Neuron (in vitro differentiated cells): ENCODE measurements around the gene ACADS.
"Not testable (repeated sequence)": the region's sequence is repeated elsewhere in the genome, so short reads cannot be mapped to it uniquely, and the experiment has no call there.

Experiments
- H2AFZ ChIP-seq: one replicate; pipeline ENCODE4 v1.6.1; 2013; ENCODE audit warnings: low read depth, mild to moderate bottlenecking, inconsistent platforms, low read length, moderate library complexity
- H3K27me3 ChIP-seq: one replicate; pipeline ENCODE4 v1.6.1; 2013; ENCODE audit warnings: low read length; ENCODE audit not compliant: insufficient read depth
- H3K36me3 ChIP-seq: one replicate; pipeline ENCODE4 v1.6.1; 2013; ENCODE audit warnings: low read length; ENCODE audit not compliant: insufficient read depth
- H3K4me1 ChIP-seq: one replicate; pipeline ENCODE4 v1.6.1; 2013; ENCODE audit warnings: low read length; ENCODE audit not compliant: insufficient read depth
- H3K4me3 ChIP-seq: 2 replicates; pipeline ENCODE4 v1.5.1; 2013; ENCODE audit warnings: mild to moderate bottlenecking, low read length, moderate library complexity
- H3K9me3 ChIP-seq: one replicate; pipeline ENCODE4 v1.6.1; 2013; ENCODE audit warnings: low read length

ACADS gene

GRCh38 chr12:120722784-120723183, 2.8 kb upstream of the ACADS start:
- peaks cover 72% of the 10 kb centered on the region for H3K36me3 ChIP-seq
- no peak overlapping the region for H3K4me3 ChIP-seq
- H3K4me1 ChIP-seq: no peaks in the 10 kb centered on the region

GRCh38 chr12:120724720-120725119, 906 bp upstream of the ACADS start:
- Histone ChIP-seq H3K4me3 (no peak overlapping the region), H3K36me3 (peaks cover 54% of the 10 kb centered on the region)

More at GRCh38 chr12:120722784-120723183, 2.8 kb upstream of the ACADS start:
- Histone ChIP-seq H3K27me3 (no peaks in the 10 kb centered on the region), H3K9me3 (no peaks in the 10 kb centered on the region), H2AFZ (no peak overlapping the region)

GRCh38 chr12:120725151-120725658, 421 bp upstream of the ACADS start:
- no peak overlapping the region for H3K4me3 ChIP-seq
- peaks cover 50% of the 10 kb centered on the region for H3K36me3 ChIP-seq

More at GRCh38 chr12:120724720-120725119, 906 bp upstream of the ACADS start:
- H2AFZ ChIP-seq: no peak overlapping the region
- H3K9me3 ChIP-seq: no peaks in the 10 kb centered on the region
- H3K4me1 ChIP-seq: no peaks in the 10 kb centered on the region
- H3K27me3 ChIP-seq: no peaks in the 10 kb centered on the region

GRCh38 chr12:120726510-120726793, 826 bp downstream of the ACADS start:
- Histone ChIP-seq H3K4me3 (no peak overlapping the region), H3K9me3 (no peaks in the 10 kb centered on the region), H3K36me3 (peaks cover 41% of the 10 kb centered on the region), H3K4me1 (no peaks in the 10 kb centered on the region), H3K27me3 (no peaks in the 10 kb centered on the region), H2AFZ (no peak overlapping the region)

More at GRCh38 chr12:120725151-120725658, 421 bp upstream of the ACADS start:
- H2AFZ ChIP-seq: no peak overlapping the region
- no peaks in the 10 kb centered on the region for H3K9me3 ChIP-seq
- H3K27me3 ChIP-seq: no peaks in the 10 kb centered on the region
- no peaks in the 10 kb centered on the region for H3K4me1 ChIP-seq

GRCh38 chr12:120726961-120727360, 1.3 kb downstream of the ACADS start:
- peaks cover 36% of the 10 kb centered on the region for H3K36me3 ChIP-seq

GRCh38 chr12:120732198-120732597, 6.6 kb downstream of the ACADS start:
- not testable (repeated sequence) for H3K36me3 ChIP-seq, H3K4me3 ChIP-seq, H3K9me3 ChIP-seq, H3K27me3 ChIP-seq, H2AFZ ChIP-seq, H3K4me1 ChIP-seq

More at GRCh38 chr12:120726961-120727360, 1.3 kb downstream of the ACADS start:
- H3K9me3 ChIP-seq: no peaks in the 10 kb centered on the region
- no peaks in the 10 kb centered on the region for H3K4me1 ChIP-seq
- no peak overlapping the region for H3K4me3 ChIP-seq
- no peaks in the 10 kb centered on the region for H3K27me3 ChIP-seq
- no peak overlapping the region for H2AFZ ChIP-seq

GRCh38 chr12:120733574-120733973, 7.9 kb downstream of the ACADS start:
- no peak overlapping the region for H2AFZ ChIP-seq

GRCh38 chr12:120734210-120734609, 8.6 kb downstream of the ACADS start:
- H3K9me3 ChIP-seq: peaks cover 3% of the 10 kb centered on the region
- H3K4me1 ChIP-seq: no peaks in the 10 kb centered on the region
- H2AFZ ChIP-seq: no peak overlapping the region
- no peaks in the 10 kb centered on the region for H3K27me3 ChIP-seq
- peaks cover 4% of the 10 kb centered on the region for H3K36me3 ChIP-seq
- no peak overlapping the region for H3K4me3 ChIP-seq

More at GRCh38 chr12:120733574-120733973, 7.9 kb downstream of the ACADS start:
- Histone ChIP-seq H3K36me3 (peaks cover 4% of the 10 kb centered on the region), H3K9me3 (peaks cover 3% of the 10 kb centered on the region), H3K4me1 (no peaks in the 10 kb centered on the region), H3K27me3 (no peaks in the 10 kb centered on the region), H3K4me3 (no peak overlapping the region)

- Histone ChIP-seq H3K9me3 (peaks cover 3% of the 10 kb centered on the region), H2AFZ (no peak overlapping the region), H3K4me3 (no peak overlapping the region), H3K27me3 (no peaks in the 10 kb centered on the region), H3K36me3 (peaks cover 3% of the 10 kb centered on the region), H3K4me1 (no peaks in the 10 kb centered on the region)
These were observed 9.6 kb downstream of the ACADS start for GRCh38 chr12:120735181-120735580.

- Histone ChIP-seq H3K27me3 (no peaks in the 10 kb centered on the region), H3K4me1 (no peaks in the 10 kb centered on the region), H3K36me3 (no peaks in the 10 kb centered on the region), H2AFZ (no peak overlapping the region), H3K4me3 (no peak overlapping the region), H3K9me3 (peaks cover 3% of the 10 kb centered on the region)
These were observed 11.0 kb downstream of the ACADS start for GRCh38 chr12:120736404-120737331.

- Histone ChIP-seq H2AFZ (no peak overlapping the region), H3K4me3 (no peak overlapping the region), H3K4me1 (no peaks in the 10 kb centered on the region), H3K36me3 (no peaks in the 10 kb centered on the region), H3K27me3 (no peaks in the 10 kb centered on the region), H3K9me3 (peaks cover 3% of the 10 kb centered on the region)
These were observed 12.1 kb downstream of the ACADS start for GRCh38 chr12:120737557-120738251.

- H2AFZ ChIP-seq: no peak overlapping the region
- no peaks in the 10 kb centered on the region for H3K4me1 ChIP-seq
- no peaks in the 10 kb centered on the region for H3K27me3 ChIP-seq
- H3K9me3 ChIP-seq: no peaks in the 10 kb centered on the region
- no peak overlapping the region for H3K4me3 ChIP-seq
- H3K36me3 ChIP-seq: no peaks in the 10 kb centered on the region
These were observed 12.8 kb downstream of the ACADS start for GRCh38 chr12:120738252-120739030.
